PC-3 (cell line): ENCODE data around the gene ZNF138. TPM values are rescaled to one million over a fixed set of nuclear protein-coding genes. Genes with fewer than 3 reads are reported as not detected.

Experiments used
- ATAC-seq: fragments of 200-7000 bp; cut with Tn5 transposase; 2 replicates; pipeline ENCODE4 v1.9.1; 2020; ENCODE audit warnings: mild to moderate bottlenecking, moderate library complexity
- BruUV-seq: library from RNA; stranded (reverse); fragments of 400-500 nt; replicated peaks from 2 replicates; lab custom pipeline; 2021; lab: Mats Ljungman, UMichigan
- CTCF ChIA-PET: fragments of 300-600 bp; sonication (Branson Sonifier 250); formaldehyde crosslinking; loops from one replicate; lab custom pipeline; 2022; ENCODE audit warnings: antibody characterized with exemption; lab: Charles Lee
- POLR2A ChIA-PET: fragments of 300-600 bp; sonication (Branson Sonifier 250); formaldehyde crosslinking; loops from one replicate; lab custom pipeline; 2022; ENCODE audit warnings: antibody characterized with exemption; ENCODE audit not compliant: unreplicated experiment; lab: Charles Lee
- DNase-seq: peaks from one replicate; pipeline ENCODE4 v3.0.0-alpha.2; 2015
- H2AFZ ChIP-seq: fragments of 300-600 bp; sonication (generic); 2 replicates; pipeline ENCODE4 v1.6.0; 2016; ENCODE audit warnings: antibody characterized with exemption, low read length
- H3F3A ChIP-seq: fragments of 300-600 bp; sonication (generic); one replicate; pipeline ENCODE4 v1.6.0; 2017; ENCODE audit warnings: antibody characterized with exemption, low read length, control low read depth, mild to moderate bottlenecking; ENCODE audit not compliant: unreplicated experiment
- H3K27ac ChIP-seq: fragments of 300-600 bp; sonication (generic); 2 replicates; pipeline ENCODE4 v1.5.1; 2016; ENCODE audit warnings: mild to moderate bottlenecking, low read length
- H3K27me3 ChIP-seq: fragments of 300-600 bp; sonication (generic); 2 replicates; pipeline ENCODE4 v1.6.1; 2016; ENCODE audit warnings: low read length, mixed read lengths
- H3K36me3 ChIP-seq: fragments of 300-600 bp; sonication (generic); 2 replicates; pipeline ENCODE4 v1.6.1; 2016; ENCODE audit warnings: low read depth, mixed run types, low read length, mixed read lengths
- H3K4me1 ChIP-seq: fragments of 300-600 bp; sonication (generic); 2 replicates; pipeline ENCODE4 v1.5.1; 2016; ENCODE audit warnings: low read length; ENCODE audit not compliant: insufficient read depth
- H3K4me2 ChIP-seq: fragments of 300-600 bp; sonication (generic); 2 replicates; pipeline ENCODE4 v1.6.0; 2016; ENCODE audit warnings: low read length
- H3K4me3 ChIP-seq: fragments of 300-600 bp; sonication (generic); 2 replicates; pipeline ENCODE4 v1.5.1; 2016; ENCODE audit warnings: mild to moderate bottlenecking, low read length, mixed read lengths
- H3K79me2 ChIP-seq: fragments of 300-600 bp; sonication (generic); 2 replicates; pipeline ENCODE4 v1.6.1; 2017; ENCODE audit warnings: low read length, mixed read lengths
- H3K9ac ChIP-seq: fragments of 300-600 bp; sonication (generic); 2 replicates; pipeline ENCODE4 v1.6.0; 2016; ENCODE audit warnings: mild to moderate bottlenecking, low read length
- H3K9me2 ChIP-seq: fragments of 300-600 bp; sonication (generic); replicated peaks from 2 replicates; pipeline ENCODE4 v1.6.1; 2016; ENCODE audit warnings: mixed run types, low read length, mixed read lengths
- H3K9me3 ChIP-seq: fragments of 300-600 bp; sonication (generic); 2 replicates; pipeline ENCODE4 v1.6.1; 2016; ENCODE audit warnings: low read length, mixed read lengths
- H4K20me1 ChIP-seq: fragments of 300-600 bp; sonication (generic); 2 replicates; pipeline ENCODE4 v1.6.1; 2016; ENCODE audit warnings: low read length, mixed read lengths
- EZH2 ChIP-seq: fragments of 300-600 bp; sonication (generic); IDR thresholded peaks from one replicate; pipeline ENCODE4 v1.6.1; 2017; ENCODE audit warnings: antibody characterized with exemption, mild to moderate bottlenecking, low read length; ENCODE audit not compliant: unreplicated experiment
- EZH2phosphoT487 ChIP-seq: fragments of 300-600 bp; sonication (generic); IDR thresholded peaks from 2 replicates; pipeline ENCODE4 v1.6.1; 2018; ENCODE audit warnings: mild to moderate bottlenecking, antibody characterized with exemption, low read length, borderline replicate concordance
- intact Hi-C: fragments of 100-400 bp; cut with micrococcal nuclease; formaldehyde crosslinking; loops from 2 replicates; pipeline ENCODE4 v1.9.0; 2023
- total RNA-seq: library from RNA; depleted of rRNA; stranded (reverse); fragments of >200 nt; gene quantifications from 2 replicates; pipeline ENCODE4 v1.2.3, GENCODE V29; 2014
- TF ChIP-seq, protein P1 (sequence below): fragments of 300-600 bp; sonication (generic); conservative IDR thresholded peaks from 2 replicates; pipeline ENCODE4 v1.5.1; 2017; ENCODE audit warnings: antibody characterized with exemption, low read depth, mild to moderate bottlenecking, low read length

The ZNF138 gene
- total RNA-seq, 1 experiment from 2014 or later: 10.9 TPM

DNA sequence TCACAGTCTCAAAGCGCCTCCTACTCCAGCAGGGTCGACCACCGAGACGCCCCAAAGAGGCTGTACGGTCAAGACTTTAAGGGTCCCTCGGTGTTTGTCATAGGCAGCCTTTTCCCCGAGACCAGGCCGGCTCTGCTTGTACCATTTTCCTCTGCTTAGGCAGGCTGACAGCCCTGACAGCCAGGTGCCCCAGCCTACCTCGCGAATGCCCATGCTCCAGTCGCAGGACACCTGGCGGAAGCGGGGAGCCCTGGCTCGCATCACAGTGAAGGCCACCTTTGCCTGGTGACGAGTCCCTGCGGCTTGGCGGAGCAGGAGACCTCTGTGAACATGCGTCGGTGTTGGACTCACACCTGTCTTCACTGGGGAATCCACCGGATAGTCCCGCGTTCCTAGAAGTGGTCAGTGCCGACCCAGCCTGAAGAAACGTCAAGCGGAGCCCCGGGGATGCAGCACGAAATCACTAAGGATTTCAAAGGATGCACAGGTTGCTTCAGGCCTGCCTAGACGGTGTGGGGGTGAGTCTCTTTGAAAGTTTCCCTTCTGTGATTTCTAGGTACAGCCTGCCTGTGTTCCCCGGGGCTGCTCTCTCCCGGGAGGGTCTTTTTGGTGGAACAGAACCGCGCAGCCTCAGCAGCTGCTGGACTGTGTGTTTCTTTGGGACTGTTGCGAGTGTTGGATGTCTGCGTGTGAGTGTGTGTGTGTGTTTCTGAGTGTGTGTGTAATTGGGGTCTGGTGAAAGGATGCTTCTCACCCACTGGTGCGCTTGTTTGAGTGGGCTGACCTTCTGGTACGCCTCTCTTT is 78.3 kb downstream of the ZNF138 start:
- no peak for ATAC-seq
- ChIA-PET CTCF (no interaction called here), POLR2A (no interaction called here)
- Histone ChIP-seq H3K9me3 (no peaks in the 10 kb centered on the region), H3K4me1 (no peaks in the 10 kb centered on the region), H2AFZ (no peak overlapping the region), H3K36me3 (no peaks in the 10 kb centered on the region), H3K79me2 (no peaks in the 10 kb centered on the region), H3K9ac (no peak overlapping the region), H3K4me2 (no peak overlapping the region), H3K27ac (no peak overlapping the region), H3K4me3 (no peak overlapping the region), H4K20me1 (no peaks in the 10 kb centered on the region), H3K27me3 (no peaks in the 10 kb centered on the region), H3K9me2 (no peaks in the 10 kb centered on the region), H3F3A (no peaks in the 10 kb centered on the region)
- no peak for DNase-seq
- intact Hi-C loops: no loop called here
- no TSS peak for BruUV-seq
- TF ChIP-seq EZH2: no peak
- TF ChIP-seq, protein P1, sequence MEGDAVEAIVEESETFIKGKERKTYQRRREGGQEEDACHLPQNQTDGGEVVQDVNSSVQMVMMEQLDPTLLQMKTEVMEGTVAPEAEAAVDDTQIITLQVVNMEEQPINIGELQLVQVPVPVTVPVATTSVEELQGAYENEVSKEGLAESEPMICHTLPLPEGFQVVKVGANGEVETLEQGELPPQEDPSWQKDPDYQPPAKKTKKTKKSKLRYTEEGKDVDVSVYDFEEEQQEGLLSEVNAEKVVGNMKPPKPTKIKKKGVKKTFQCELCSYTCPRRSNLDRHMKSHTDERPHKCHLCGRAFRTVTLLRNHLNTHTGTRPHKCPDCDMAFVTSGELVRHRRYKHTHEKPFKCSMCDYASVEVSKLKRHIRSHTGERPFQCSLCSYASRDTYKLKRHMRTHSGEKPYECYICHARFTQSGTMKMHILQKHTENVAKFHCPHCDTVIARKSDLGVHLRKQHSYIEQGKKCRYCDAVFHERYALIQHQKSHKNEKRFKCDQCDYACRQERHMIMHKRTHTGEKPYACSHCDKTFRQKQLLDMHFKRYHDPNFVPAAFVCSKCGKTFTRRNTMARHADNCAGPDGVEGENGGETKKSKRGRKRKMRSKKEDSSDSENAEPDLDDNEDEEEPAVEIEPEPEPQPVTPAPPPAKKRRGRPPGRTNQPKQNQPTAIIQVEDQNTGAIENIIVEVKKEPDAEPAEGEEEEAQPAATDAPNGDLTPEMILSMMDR: no peak
- no peak for TF ChIP-seq EZH2phosphoT487

DNA sequence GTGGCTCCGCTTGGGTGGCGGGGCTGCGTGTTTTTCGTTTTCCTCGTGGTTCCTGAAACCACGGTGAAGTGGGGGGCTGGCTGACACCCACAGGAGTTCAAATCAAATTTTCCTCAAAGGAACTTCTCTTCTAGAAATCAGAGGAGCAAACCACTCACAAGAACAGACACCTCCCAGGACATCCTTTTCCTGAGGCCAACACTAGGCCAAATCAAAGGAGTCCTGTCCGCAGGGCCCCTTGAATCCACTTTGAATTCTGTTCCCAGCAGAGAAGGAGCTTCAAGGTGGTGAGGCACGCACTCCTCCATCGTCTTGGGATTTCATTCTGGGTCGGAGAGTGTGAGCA is 78.9 kb downstream of the ZNF138 start:
- no peaks in the 10 kb centered on the region for H3F3A ChIP-seq
- H2AFZ ChIP-seq: no peak overlapping the region
- H3K4me3 ChIP-seq: no peak overlapping the region
- ATAC-seq (no peak), DNase-seq (no peak)
- H3K36me3 ChIP-seq: no peaks in the 10 kb centered on the region
- no peak overlapping the region for H3K4me2 ChIP-seq
- BruUV-seq: no TSS peak
- TF ChIP-seq, protein P1: no peak
- TF ChIP-seq EZH2phosphoT487: no peak
- TF ChIP-seq EZH2: no peak
- no peaks in the 10 kb centered on the region for H3K27me3 ChIP-seq
- no peaks in the 10 kb centered on the region for H3K9me3 ChIP-seq
- intact Hi-C loops: no loop called here
- H3K4me1 ChIP-seq: no peaks in the 10 kb centered on the region
- POLR2A ChIA-PET: no interaction called here
- H4K20me1 ChIP-seq: no peaks in the 10 kb centered on the region
- CTCF ChIA-PET: no interaction called here
- H3K79me2 ChIP-seq: no peaks in the 10 kb centered on the region
- H3K27ac ChIP-seq: no peak overlapping the region
- no peak overlapping the region for H3K9ac ChIP-seq
- no peaks in the 10 kb centered on the region for H3K9me2 ChIP-seq

DNA sequence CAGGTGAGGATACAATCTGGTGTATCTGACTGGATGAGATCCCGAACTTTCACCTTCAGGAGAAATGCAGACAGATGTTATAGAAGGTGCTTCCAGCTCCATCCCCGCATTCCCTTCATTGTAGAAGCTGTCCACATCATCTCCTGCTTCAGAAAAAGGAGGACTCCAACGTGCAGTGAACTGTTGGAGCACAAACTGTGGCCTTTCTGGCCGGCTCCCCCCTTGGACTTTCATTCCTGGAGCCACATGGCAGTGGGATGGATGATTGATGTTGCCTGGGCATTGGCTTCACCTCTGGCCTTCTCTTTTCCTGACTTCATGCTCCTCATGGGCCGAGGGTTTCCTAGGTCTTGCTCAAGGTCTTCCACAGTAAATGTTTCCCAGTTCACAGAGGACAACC is 79.3 kb downstream of the ZNF138 start:
- TF ChIP-seq, protein P1: no peak
- TF ChIP-seq EZH2 (no peak), EZH2phosphoT487 (no peak)
- Histone ChIP-seq H3K36me3 (no peaks in the 10 kb centered on the region), H3F3A (no peaks in the 10 kb centered on the region), H3K9ac (no peak overlapping the region), H2AFZ (no peak overlapping the region), H4K20me1 (no peaks in the 10 kb centered on the region), H3K4me1 (no peaks in the 10 kb centered on the region), H3K27ac (no peak overlapping the region), H3K4me2 (no peak overlapping the region), H3K4me3 (no peak overlapping the region), H3K9me2 (no peaks in the 10 kb centered on the region), H3K9me3 (no peaks in the 10 kb centered on the region), H3K27me3 (no peaks in the 10 kb centered on the region), H3K79me2 (no peaks in the 10 kb centered on the region)
- CTCF ChIA-PET: no interaction called here
- DNase-seq (no peak), ATAC-seq (no peak)
- POLR2A ChIA-PET: no interaction called here
- intact Hi-C loops: no loop called here
- BruUV-seq: no TSS peak
